HG02642 (cell line): ENCODE results near the gene PPP1R14C.

Experiments
- ATAC-seq: cut with Tn5 transposase; IDR thresholded peaks from one replicate; pipeline ENCODE4 v1.9.1; 2021; ENCODE audit warnings: mild to moderate bottlenecking; ENCODE audit not compliant: unreplicated experiment, poor library complexity

PPP1R14C gene

GRCh38 chr6:150286460-150286859 lies 143.6 kb downstream of the PPP1R14C start:
- no peak for ATAC-seq

GRCh38 chr6:150286912-150287311 lies 144.1 kb downstream of the PPP1R14C start:
- no peak for ATAC-seq

DNA sequence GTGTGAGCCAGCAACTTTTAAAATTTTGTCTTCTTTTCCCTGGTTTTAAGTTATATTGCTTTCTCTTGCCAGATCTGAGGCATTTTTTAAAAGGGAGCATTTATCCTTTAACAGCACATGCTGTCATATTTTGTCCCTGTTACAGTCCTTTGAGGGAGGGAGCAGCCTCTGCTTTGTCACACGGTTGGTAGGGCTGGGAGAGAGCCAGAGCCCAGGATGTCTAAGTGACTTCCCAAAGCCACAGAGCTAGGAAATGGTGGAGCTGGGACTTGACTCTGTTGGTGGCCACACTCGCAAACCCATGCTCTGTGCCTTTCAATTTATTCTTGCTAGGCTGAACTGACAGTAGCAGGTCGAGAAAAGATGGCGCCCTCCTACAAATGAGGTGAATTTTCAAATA lies 145.6 kb downstream of the PPP1R14C start:
- no peak for ATAC-seq

DNA sequence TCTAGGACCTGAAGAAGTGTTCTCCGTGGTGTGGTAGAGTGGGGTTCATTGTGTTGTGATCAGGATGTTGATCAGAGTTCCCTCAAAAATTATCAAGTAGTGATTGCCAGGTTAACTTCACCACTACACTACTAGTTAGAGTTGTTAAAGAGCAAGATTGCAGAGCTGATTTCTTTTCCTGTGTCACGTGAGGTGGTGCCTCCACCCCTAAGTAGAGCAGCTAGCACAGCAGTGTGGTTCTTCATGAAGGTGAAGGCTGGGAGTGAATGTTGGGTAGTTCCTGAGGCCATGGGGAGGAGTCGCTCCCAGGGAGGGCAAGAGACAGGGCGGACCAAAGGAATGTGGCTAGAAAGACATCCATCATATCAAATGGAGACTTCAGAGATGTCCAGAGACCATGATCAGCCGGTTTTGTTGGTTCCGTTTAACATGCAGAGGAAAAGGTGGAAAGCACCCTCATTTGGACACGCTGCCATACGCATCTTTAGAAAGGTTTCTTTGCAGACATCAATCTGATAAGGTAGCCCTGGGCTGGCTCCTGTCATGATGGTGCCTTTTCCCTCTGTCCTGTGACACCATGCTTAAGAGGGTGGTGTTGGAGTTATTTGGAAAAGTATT lies 146.7 kb downstream of the PPP1R14C start:
- no peak for ATAC-seq

- ATAC-seq, result no peak
These were observed 147.6 kb downstream of the PPP1R14C start for GRCh38 chr6:150290429-150290828.

- ATAC-seq, result no peak
These were observed 149.3 kb downstream of the PPP1R14C start for GRCh38 chr6:150291968-150292710.

DNA sequence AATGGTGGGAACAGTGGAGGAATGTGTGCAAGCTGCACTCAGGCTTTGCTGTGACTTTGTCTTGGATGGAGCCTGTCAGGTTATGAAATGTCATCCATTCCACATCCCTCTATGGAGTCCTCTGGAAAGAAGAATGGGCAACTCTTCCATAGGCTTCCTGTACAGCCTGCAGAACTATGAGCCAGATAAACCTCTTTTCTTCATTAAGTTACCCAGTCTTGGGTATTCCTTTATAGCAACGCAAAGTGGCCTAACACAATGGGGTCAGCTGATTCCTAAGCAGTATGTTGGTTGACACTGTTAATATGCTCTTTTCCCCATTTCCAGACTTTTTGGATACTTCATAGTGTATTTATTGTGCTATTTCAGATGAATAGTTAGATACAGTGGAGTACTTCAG lies 150.2 kb downstream of the PPP1R14C start:
- no peak for ATAC-seq

GRCh38 chr6:150293423-150294173 lies 150.8 kb downstream of the PPP1R14C start:
- no peak for ATAC-seq

GRCh38 chr6:150296890-150297289 lies 154.0 kb downstream of the PPP1R14C start:
- ATAC-seq, result no peak

DNA sequence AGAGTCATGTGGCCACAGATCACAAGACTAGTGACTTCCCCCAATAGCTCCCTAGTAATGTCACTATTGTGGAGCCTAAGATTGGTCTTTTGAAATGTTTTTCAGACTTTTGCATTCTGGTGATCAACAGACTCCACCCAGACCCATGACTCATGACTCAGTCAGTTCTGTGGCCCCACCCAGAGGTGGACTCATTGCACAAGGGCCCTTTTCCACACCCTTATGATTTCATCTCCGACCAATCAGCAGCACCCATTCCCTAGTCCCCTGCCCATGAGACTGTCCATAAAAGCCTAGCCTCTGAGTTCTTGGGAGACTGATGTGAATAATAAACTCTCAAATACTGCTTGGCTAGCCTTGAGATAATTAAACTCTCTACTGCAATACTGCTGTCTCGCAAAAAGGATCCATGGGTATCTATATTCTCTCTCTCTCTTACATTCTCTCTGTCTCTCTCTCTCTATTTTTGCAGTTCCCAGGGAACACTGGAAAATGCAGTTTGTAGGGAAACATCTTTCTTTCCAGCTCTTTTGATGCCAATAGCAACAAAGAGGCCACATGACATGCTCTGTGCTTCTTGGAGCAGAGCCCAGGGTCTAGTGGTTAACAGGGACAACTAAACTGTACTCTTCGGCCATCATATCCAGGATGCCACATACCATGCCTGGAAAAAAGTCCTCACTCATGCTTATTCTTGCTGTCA lies 154.6 kb downstream of the PPP1R14C start:
- ATAC-seq, result no peak

- ATAC-seq, result no peak
These were observed 155.2 kb downstream of the PPP1R14C start for GRCh38 chr6:150298030-150298380.

DNA sequence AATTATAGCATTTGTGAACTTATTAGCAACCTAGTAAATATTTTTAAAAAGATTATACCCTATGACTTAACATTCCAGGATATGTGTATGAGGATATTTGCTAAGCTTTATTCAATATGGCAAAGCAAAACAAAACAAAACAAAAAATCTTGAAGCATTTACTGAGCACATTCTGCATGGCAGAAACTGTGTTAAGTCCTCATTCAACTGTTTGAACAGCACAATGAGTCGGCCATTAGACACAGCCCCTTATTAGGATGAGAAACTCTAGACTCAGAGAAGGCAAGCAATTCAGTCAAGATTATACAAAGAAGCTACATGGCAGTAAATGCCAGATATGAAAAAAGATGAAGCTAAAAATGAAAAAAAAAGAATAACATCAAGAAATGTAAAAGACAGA lies 155.8 kb downstream of the PPP1R14C start:
- ATAC-seq, result no peak
